A549 (cell line): Measurements from ENCODE around the gene RIPOR1.

Source experiments
- JUN ChIP-seq, 2 experiments: fragments of >200 bp; sonication (Bioruptor Twin); formaldehyde crosslinking; IDR thresholded peaks; 2 replicates in 1 of 2; 3 replicates in 1 of 2; pipeline ENCODE4 v1.6.1; 2016 to 2017
- TF ChIP-seq, protein P1 (sequence below): fragments of >200 bp; sonication (Bioruptor Twin); formaldehyde crosslinking; IDR thresholded peaks from 3 replicates; pipeline ENCODE4 v1.5.1; 2016
- TF ChIP-seq, protein P2 (sequence below): IDR thresholded peaks from 2 replicates; pipeline ENCODE4 v1.6.1; 2012

DNA sequence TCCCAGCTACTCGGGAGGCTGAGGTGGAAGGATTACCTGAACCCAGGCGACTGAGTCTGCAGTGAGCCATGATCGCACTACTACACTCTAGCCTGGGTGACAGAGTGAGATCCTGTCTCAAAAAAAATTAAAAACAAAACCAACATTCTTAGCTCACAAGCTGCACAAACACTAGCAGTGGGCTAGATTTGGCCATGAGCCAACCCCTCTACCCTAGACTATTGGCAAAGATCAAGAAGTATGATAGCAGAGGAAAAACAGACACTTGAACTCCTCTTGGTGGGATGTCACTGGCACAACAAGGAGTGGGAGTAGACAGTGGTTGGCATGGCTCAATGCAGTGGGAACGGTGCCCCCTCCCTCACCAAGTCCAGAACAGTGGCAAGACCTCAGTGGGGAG, 19.6 kb upstream of the RIPOR1 start:
- TF ChIP-seq, protein P1, sequence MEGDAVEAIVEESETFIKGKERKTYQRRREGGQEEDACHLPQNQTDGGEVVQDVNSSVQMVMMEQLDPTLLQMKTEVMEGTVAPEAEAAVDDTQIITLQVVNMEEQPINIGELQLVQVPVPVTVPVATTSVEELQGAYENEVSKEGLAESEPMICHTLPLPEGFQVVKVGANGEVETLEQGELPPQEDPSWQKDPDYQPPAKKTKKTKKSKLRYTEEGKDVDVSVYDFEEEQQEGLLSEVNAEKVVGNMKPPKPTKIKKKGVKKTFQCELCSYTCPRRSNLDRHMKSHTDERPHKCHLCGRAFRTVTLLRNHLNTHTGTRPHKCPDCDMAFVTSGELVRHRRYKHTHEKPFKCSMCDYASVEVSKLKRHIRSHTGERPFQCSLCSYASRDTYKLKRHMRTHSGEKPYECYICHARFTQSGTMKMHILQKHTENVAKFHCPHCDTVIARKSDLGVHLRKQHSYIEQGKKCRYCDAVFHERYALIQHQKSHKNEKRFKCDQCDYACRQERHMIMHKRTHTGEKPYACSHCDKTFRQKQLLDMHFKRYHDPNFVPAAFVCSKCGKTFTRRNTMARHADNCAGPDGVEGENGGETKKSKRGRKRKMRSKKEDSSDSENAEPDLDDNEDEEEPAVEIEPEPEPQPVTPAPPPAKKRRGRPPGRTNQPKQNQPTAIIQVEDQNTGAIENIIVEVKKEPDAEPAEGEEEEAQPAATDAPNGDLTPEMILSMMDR: no peak
- TF ChIP-seq, protein P2, sequence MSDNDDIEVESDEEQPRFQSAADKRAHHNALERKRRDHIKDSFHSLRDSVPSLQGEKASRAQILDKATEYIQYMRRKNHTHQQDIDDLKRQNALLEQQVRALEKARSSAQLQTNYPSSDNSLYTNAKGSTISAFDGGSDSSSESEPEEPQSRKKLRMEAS: no peak
- no peak for TF ChIP-seq JUN (IDR thresholded peaks at IDR 0.05)
